Jurkat, Clone E6-1 (cell line): ENCODE results near the gene TLCD2.
A peak's percentile ranks its signal among the peaks of the same experiment; 100 is the strongest.

Source experiments
- DNase-seq: peaks from one replicate; pipeline ENCODE4 v3.0.0-alpha.2; 2011; ENCODE audit warnings: low read depth, low spot score
- H3K4me3 ChIP-seq: 2 replicates; pipeline ENCODE4 v1.5.1; 2011; ENCODE audit warnings: mild to moderate bottlenecking, low read length, control low read depth, moderate library complexity

The TLCD2 gene

DNA sequence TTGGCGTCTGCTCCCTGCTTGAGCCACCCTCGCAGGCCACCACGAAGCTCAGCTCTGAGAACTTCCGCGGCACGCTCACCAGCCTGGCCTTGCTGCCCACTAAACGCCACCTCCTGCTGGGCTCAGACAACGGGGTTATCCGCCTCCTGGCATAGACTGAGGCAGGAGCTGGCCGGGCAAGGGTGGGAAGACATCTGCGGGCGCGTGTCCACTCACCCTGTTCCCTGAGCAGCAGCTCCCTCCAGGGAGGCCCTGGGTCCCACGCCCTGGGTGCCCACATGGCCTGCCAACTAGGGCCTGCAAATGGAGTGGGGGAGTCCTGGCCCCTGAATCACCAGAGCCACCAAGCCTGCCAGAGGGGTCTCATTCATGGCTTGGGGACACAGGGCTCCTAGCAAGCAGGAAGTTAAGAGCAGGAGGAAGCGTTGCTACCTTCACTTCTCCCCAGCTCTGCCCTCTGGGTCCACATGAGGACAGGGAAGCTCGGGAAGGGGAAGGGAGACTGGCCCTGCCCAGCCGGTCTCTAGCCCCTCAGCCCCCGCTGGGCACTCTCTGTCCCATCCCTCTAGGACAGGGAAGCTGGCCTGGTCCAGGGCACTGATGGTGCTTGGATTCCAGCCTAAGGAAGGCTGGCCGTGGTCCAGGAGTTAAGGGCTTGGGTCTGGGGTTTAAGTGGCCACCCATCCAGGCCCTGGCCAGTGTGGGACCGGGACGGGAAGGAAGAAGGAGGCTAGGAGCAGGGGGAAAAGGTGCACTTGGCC lies 27.5 kb upstream of the TLCD2 start:
- no peak overlapping the region for H3K4me3 ChIP-seq
- DNase-seq = no peak

DNA sequence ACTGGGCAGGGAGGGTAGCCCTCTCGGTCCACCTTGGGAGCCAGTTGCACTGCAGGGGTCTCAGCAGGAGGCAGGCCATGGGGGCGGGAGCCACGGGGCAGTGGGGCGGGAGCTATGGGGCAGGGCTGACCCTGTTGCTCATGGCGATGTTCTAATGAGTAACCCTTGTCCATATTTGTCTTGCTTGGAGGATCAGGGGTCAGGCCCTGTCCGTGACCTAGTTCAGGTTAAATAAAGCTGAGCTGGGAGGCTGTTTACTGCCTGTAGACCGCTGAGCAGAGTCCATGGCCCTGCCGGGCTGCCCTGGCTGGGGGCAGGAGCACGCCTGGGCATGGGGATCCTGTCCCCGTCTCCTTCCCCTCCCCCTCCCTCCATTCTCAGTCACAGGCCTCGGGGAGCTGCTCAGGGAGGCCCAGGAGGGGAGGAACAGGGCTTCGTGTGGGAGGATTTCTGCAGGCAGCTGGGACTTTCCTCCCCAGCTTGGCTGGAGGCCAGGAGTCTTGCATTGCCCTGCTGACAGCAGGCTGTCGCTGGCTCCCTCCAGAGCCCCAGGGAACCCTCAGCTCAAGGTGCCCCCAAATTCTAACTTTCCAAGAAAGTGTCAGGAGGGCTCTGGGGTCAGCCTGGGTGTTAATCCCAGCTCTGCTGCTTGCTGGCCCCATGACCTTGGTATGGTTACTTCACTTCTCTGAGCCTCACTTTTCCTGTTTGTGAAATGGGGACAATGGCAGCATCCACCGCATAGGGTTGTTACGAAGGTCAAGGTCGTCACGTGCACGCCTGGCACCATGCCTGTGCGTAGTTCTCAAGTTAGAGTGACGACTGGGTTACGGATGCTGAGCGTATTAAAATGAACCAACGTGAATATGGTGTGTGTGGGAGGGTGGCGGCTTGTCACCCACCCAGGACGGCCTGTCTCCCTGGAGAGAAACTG lies 26.4 kb upstream of the TLCD2 start:
- no peak overlapping the region for H3K4me3 ChIP-seq
- no peak for DNase-seq

DNA sequence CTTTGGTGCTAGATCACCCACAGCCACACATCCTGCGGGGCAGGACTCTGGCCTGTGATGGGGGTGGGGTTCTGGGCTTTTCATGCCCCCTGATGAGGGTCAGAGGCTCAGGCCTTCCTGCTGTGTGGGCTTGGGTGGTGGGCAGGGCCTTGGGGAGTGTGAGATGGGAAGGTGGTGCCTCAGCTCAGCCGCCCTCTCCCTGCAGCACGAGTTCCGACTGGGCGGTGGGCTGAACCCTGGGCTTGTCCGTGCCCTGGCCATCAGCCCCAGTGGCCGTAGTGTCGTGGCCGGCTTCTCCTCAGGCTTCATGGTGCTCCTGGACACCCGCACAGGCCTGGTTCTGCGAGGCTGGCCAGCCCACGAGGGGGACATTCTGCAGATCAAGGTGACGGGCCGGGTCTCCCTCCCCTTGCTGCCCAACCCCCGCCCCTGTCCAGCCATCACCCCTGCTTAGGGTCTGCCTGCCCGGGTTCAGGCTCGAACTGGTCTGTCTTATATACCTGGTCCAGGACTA lies 25.7 kb upstream of the TLCD2 start:
- no peak overlapping the region for H3K4me3 ChIP-seq
- no peak for DNase-seq

DNA sequence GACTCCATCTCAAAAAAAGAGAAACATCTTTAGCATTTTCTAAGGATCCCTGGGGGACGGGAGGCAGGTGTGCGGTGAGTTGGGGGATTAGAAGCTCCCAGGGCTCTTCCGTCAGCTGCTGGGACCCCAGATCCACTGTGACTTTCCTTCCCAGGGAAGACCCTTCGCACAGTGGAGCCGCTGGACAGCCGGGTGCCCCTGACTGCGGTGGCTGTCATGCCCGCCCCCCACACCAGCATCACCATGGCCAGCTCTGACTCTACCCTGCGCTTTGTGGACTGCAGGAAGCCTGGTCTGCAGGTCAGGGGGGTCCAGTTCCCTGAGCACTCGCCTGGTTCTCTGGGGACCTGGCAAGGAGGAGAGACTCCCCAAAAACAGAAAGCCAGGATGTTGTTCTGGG lies 25.2 kb upstream of the TLCD2 start:
- no peak overlapping the region for H3K4me3 ChIP-seq
- DNase-seq = no peak

DNA sequence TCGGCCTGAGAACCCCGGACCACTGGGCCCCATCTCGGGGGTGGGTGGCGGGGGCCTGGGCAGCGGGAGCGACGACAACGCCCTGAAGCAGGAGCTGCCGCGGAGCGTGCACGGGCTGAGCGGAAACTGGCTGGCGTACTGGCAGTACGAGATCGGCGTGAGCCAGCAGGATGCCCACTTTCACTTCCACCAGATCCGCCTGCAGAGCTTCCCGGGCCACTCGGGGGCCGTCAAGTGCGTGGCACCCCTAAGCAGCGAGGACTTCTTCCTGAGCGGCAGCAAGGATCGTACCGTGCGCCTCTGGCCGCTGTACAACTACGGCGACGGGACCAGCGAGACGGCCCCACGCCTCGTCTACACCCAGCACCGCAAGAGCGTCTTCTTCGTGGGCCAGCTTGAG lies 23.6 kb upstream of the TLCD2 start:
- DNase-seq = no peak
- no peak overlapping the region for H3K4me3 ChIP-seq

DNA sequence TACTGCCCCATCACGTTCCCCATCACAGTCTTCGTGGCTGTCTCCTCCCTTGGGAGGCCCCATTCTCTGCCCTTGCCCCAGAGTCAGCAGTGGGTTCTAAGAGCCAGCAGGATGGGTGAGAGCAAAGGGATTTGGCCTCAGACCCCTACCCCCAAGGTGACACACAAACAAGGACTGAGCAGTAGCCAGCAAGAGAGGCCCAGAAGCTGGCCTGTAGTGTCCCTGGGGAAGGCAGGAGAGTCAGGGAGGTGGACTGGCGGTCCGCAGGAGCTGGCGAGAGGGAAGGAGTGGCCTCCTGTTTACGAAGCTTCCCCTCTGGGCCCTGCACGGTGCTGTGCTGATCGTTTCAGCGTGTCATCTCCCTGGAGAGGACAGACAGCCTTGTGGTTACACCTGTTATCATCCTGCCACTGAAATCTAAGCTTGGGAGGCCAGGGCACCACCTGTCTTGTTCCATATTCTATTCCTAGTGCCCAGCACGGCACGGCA lies 22.7 kb upstream of the TLCD2 start:
- no peak overlapping the region for H3K4me3 ChIP-seq

DNA sequence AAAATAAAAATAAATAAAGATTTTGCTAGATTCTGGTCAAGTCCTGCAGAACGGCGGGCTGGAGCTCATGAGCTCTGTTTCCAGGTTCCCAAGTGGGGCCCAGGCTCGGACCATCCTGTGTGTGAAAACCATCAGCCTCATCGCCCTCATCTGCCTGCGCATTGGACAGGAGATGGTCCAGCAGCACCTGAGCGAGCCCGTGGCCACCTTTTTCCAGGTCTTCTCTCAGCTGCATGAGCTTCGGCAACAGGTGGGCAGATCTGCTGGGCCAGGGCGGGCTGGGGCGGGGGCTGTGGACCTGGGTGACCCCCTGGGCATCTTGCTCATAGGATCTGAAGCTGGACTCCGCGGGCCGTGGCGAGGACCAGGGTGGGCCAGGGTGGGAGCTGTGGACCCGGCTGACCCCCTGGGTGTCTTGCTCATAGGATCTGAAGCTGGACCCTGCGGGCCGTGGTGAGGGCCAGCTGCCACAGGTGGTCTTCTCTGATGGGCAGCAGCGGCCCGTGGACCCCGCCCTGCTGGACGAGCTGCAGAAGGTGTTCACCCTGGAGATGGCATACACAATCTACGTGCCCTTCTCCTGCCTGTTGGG lies 22.2 kb upstream of the TLCD2 start:
- no peak for DNase-seq
- H3K4me3 ChIP-seq = no peak overlapping the region

More for the DNA sequence above, 22.7 kb upstream of the TLCD2 start:
- no peak for DNase-seq

DNA sequence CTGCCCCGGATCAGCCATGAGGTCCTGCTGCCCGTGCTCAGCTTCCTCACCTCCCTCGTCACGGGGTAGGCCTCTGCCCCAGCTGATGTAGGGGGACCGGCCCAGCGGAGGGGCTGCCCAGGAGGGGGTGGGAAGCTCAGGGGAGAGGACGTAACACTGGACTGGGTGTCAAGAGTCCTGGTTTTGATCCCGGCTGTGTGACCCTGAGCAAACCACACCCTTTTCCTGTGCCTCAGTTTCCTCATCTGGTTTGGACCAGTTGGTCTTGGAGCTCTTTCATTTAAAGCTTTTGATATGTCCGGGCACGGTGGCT lies 21.0 kb upstream of the TLCD2 start:
- DNase-seq = no peak
- no peak overlapping the region for H3K4me3 ChIP-seq

DNA sequence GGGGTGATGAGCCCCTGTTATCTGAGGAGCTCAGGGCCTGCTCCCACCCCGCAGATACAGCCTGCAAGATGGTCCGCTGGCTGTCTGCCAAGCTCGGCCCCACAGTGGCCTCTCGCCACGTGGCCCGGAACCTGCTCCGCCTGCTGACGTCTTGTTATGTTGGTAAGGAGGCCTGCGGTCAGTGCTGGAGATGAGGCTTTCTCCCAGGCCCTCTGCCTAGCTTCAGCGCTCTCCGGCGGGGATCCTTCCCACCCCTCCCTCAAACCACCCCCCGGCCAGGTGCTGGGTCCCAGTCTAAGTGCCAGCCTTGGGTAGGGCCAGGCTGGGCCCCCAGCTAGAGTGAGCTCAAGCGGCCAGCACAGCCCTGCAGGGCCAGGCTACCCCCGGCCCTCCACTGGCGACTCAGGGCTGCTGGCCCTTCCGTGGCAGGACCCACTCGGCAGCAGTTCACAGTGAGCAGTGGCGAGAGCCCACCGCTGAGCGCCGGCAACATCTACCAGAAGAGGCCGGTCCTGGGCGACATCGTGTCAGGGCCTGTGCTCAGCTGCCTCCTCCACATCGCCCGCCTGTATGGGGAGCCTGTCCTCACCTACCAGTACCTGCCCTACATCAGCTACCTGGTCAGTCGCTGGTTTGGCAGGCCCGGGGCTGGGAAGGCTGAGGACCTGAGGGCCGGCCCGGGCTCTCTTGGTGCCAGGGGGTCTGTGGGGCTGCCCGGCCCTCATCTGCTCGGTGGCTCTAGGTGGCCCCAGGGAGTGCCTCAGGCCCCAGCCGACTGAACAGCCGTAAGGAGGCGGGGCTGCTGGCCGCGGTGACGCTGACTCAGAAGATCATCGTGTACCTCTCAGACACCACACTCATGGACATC lies 20.4 kb upstream of the TLCD2 start:
- no peak for DNase-seq
- H3K4me3 ChIP-seq = no peak overlapping the region

DNA sequence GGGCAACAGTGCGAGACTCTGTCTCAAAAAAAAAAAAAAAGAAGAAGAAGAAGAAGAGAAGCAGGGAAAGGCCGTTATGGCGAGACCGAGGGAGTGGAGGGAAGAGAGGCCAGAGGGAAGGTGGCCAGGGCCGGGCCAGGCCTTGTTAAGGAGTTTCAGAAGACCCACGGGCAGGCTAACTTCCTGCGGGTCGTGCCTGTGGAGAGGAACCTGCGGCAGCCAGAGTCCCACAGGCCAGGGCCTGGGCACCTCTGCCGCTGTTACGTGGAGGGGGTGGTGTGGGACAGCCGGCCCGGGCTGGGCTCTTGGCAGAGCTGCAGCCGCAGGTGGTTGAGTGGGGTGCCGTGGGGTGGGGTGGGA lies 19.8 kb upstream of the TLCD2 start:
- H3K4me3 ChIP-seq = no peak overlapping the region
- no peak for DNase-seq

DNA sequence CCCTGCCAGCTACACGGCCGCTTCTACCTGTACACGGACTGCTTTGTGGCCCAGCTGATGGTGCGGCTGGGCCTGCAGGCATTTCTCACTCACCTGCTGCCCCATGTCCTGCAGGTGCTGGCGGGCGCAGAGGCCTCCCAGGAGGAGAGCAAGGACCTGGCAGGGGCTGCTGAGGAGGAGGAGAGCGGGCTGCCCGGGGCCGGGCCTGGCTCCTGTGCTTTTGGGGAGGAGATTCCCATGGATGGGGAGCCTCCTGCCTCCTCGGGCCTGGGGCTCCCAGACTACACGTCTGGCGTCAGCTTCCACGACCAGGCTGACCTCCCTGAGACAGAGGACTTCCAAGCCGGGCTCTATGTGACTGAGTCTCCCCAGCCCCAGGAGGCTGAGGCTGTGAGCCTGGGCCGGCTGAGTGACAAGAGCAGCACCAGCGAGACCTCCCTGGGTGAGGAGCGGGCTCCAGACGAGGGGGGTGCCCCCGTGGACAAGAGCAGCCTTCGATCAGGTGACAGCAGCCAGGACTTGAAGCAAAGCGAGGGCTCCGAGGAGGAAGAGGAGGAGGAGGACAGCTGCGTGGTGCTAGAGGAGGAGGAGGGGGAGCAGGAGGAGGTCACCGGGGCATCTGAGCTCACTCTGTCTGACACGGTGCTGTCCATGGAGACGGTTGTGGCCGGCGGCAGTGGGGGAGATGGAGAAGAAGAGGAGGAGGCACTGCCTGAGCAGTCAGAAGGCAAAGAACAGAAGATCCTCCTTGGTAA lies 17.9 kb upstream of the TLCD2 start:
- H3K4me3 ChIP-seq = no peak overlapping the region
- DNase-seq = no peak

DNA sequence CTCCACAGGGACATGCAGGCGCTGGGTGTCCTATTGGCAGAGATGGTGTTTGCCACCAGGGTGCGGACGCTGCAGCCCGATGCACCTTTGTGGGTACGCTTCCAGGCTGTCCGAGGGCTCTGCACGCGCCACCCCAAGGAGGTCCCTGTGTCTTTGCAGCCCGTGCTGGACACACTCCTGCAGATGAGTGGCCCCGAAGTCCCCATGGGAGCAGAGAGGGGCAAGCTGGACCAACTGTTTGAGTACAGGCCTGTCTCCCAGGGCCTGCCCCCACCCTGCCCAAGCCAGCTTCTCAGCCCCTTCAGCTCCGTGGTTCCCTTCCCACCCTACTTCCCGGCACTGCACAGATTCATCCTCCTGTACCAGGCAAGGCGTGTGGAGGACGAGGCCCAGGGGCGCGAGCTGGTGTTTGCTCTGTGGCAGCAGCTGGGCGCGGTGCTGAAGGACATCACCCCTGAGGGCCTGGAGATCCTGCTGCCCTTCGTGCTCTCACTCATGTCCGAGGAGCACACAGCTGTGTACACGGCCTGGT lies 17.1 kb upstream of the TLCD2 start:
- no peak overlapping the region for H3K4me3 ChIP-seq
- DNase-seq = no peak

DNA sequence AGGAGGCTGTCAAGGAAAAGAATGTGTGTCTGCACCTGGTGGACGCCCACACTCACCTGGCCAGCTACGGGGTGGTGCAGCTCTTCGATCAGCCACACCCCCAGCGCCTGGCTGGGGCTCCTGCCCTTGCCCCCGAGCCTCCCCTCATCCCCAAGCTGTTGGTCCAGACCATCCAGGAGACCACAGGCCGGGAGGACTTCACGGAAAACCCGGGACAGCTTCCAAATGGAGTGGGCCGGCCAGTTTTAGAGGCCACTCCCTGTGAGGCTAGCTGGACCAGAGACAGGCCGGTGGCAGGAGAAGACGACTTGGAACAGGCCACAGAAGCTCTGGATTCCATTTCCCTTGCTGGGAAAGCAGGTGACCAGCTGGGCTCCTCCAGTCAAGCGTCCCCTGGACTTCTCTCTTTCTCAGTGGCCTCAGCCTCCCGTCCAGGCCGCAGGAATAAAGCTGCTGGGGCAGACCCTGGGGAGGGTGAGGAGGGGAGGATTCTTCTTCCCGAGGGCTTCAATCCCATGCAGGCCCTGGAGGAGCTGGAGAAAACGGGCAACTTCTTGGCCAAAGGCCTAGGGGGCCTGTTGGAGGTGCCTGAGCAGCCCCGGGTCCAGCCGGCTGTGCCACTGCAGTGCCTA lies 16.6 kb upstream of the TLCD2 start:
- no peak for DNase-seq
- H3K4me3 ChIP-seq = no peak overlapping the region

DNA sequence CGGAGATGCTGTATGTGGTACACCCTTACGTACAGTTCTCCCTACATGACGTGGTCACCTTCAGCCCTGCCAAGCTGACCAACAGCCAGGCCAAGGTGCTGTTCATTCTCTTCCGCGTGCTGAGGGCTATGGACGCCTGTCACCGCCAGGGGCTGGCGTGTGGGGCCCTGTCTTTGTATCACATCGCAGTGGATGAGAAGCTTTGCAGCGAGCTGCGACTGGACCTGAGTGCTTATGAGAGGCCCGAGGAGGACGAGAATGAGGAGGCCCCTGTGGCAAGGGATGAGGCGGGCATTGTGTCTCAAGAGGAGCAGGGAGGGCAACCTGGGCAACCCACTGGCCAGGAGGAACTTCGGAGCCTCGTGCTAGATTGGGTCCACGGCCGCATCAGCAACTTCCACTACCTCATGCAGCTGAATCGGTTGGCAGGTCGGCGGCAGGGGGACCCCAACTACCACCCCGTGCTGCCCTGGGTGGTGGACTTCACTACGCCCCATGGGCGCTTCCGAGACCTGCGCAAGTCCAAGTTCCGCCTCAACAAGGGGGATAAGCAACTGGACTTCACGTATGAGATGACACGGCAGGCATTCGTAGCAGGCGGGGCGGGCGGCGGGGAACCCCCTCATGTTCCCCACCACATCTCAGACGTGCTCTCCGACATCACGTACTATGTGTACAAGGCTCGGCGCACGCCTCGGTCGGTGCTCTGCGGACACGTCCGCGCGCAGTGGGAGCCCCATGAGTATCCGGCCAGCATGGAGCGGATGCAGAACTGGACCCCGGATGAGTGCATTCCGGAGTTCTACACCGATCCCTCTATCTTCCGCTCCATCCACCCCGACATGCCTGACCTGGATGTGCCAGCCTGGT lies 15.7 kb upstream of the TLCD2 start:
- no peak for DNase-seq
- no peak overlapping the region for H3K4me3 ChIP-seq

DNA sequence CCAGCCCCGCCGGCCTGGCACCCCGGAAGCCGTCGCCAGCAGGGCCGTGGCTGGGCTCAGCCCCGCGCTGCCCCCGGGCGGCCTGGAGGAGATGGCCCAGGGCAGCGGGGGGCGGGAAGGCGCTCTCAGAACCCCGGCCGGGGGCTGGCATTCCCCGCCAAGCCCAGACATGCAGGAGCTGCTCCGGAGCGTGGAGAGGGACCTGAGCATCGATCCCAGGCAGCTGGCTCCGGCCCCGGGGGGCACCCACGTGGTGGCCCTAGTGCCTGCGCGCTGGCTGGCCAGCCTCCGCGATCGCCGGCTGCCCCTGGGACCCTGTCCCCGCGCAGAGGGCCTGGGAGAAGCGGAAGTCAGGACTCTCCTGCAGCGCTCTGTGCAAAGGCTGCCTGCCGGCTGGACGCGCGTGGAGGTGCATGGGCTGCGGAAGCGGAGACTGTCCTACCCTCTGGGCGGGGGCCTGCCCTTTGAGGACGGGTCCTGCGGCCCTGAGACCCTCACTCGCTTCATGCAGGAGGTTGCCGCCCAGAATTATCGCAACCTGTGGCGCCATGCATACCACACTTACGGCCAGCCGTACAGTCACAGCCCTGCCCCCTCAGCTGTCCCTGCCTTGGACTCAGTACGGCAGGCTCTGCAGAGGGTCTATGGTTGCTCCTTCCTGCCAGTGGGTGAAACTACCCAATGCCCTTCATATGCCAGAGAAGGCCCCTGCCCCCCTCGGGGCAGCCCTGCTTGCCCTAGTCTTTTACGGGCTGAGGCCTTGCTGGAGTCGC lies 14.9 kb upstream of the TLCD2 start:
- H3K4me3 ChIP-seq = peak overlapping the region; percentile 58
- DNase-seq = no peak

DNA sequence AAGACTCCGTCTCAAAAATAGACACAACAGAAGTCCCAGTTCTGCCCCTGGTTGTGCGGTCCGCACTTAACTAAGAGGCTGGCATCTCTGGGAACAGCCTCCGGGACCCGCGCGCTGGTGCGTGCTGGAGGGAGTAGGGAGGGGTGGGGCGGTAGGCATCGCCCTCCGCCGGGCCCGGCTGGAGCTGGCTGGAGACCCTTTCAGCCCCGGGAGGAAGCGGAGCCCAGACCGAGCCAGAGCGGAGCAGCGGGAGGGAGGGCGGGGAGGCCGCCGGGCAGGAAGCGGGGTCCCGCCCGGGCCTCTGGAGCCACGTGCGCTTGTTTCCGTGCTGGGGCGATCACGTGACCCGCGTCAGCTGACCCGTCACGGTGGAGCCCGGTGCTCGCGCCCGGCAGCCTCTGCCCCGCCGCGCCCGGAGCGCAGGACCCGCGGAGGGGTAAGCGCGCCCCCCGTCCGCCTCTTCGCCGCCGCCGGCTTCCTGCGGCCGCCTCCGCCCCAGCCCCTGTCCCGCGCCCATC lies 14.2 kb upstream of the TLCD2 start, which contains the start of gene WDR81:
Gene WDR81, plus strand, starts transcription at position 354 of the 518 bp plus-strand sequence. CDS start 256 bp downstream, outside the sequence.
- peak within 1 kb of the TSS; percentile 58 for H3K4me3 ChIP-seq

More for the DNA sequence above, 14.2 kb upstream of the TLCD2 start, which contains the start of gene WDR81:
- peak; percentile 78 for DNase-seq
